ENCODE measurements around the gene RAX.
A peak's percentile ranks its signal among the peaks of the same experiment; 100 is the strongest.

RAX gene

DNA sequence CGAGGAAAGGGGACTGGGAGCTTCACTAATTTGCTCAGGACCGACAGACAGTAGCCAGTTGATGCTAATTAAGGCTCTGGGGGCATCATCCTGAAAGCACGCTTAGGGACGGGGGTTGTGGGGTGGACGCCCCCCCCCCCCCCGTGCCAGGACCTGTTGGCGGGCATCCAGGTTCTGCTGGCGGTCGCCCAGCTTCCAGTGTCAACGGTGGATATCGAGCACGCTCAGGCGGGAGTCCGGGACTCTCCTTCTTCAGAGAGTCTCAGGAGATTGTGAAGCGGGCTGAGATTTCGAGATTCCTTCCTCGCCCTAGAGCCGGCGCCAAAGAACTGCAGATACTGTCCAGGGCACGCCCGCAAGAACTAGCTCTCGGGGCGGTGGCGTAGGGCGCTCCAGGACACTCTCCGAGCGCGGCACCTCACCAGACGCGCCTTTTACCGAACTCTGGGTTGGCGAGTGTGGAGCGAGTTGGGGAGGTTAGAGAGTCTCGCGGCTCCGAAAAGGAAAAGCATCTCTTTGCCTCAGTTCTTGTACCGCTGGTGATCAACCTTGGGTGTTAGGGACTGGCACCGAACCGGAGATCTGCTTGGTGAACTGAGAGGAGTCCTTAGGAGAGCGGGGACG, 5.6 kb downstream of the RAX start:
- H3K9me3 ChIP-seq (ENCODE audit: insufficient read depth, low read depth, low read length): peaks cover 11% of the 10 kb centered on the region
- H3K18ac ChIP-seq (ENCODE audit: low read length): no peak overlapping the region
- H4K12ac ChIP-seq (ENCODE audit: low read depth, low read length): no peak overlapping the region
- no peak overlapping the region for H2BK12ac ChIP-seq (ENCODE audit: low read length)
- peak overlapping the region; percentile 58 for H2AFZ ChIP-seq (ENCODE audit: insufficient read depth, low read length, poor library complexity)
- no peaks in the 10 kb centered on the region for H3K79me2 ChIP-seq (ENCODE audit: control insufficient read depth, insufficient read depth, low read length, poor library complexity)
- H2BK120ac ChIP-seq (ENCODE audit: insufficient read depth, low read length, poor library complexity): no peak overlapping the region
- no peak overlapping the region for H3K27ac ChIP-seq (ENCODE audit: low read depth, low read length)
- no peak overlapping the region for H3K9ac ChIP-seq (ENCODE audit: low read length)
- H3K27me3 ChIP-seq (ENCODE audit: insufficient read depth, low read length): peaks cover 95% of the 10 kb centered on the region
- H4K91ac ChIP-seq (ENCODE audit: low read depth, low read length): no peak overlapping the region
- no peak overlapping the region for H2AK5ac ChIP-seq (ENCODE audit: low read length)
- H3K14ac ChIP-seq (ENCODE audit: low read length): no peak overlapping the region
- DNase-seq: no peak
- H3K79me1 ChIP-seq (ENCODE audit: low read length): no peaks in the 10 kb centered on the region
- no peak overlapping the region for H4K8ac ChIP-seq (ENCODE audit: low read depth, low read length)
- peaks cover 9 to 14% of the 10 kb centered on the region in 2 experiments for H3K4me1 ChIP-seq (ENCODE audit: control insufficient read depth in 1 of 2, insufficient read depth in 2 of 2, low read length in 2 of 2)
- no peak overlapping the region for H3K4ac ChIP-seq (ENCODE audit: low read depth, low read length)
- H3K36me3 ChIP-seq (ENCODE audit: control insufficient read depth in 1 of 2, insufficient read depth in 2 of 2, low read length in 2 of 2): no peaks in the 10 kb centered on the region
- H3K4me2 ChIP-seq (ENCODE audit: low read length): no peak overlapping the region
- no peak overlapping the region for H3K23ac ChIP-seq (ENCODE audit: low read length)
- no peak overlapping the region for H2BK5ac ChIP-seq (ENCODE audit: low read depth, low read length, poor library complexity)
- H3K4me3 ChIP-seq (ENCODE audit: low read depth, low read length): no peak overlapping the region
- no CpG with 5 or more reads among the region's 41 CpGs for WGBS (ENCODE audit: extremely low coverage, insufficient coverage, insufficient read length)

- H2BK5ac ChIP-seq (ENCODE audit: low read depth, low read length, poor library complexity): no peak overlapping the region
- H3K36me3 ChIP-seq (ENCODE audit: control insufficient read depth in 1 of 2, insufficient read depth in 2 of 2, low read length in 2 of 2): no peaks in the 10 kb centered on the region
- no peak overlapping the region for H3K4me2 ChIP-seq (ENCODE audit: low read length)
- H3K27me3 ChIP-seq (ENCODE audit: insufficient read depth, low read length): peaks cover 89% of the 10 kb centered on the region
- no peak overlapping the region for H4K12ac ChIP-seq (ENCODE audit: low read depth, low read length)
- no peak overlapping the region for H3K4me3 ChIP-seq (ENCODE audit: low read depth, low read length)
- no peak for DNase-seq
- H2BK12ac ChIP-seq (ENCODE audit: low read length): no peak overlapping the region
- no peak overlapping the region for H2BK120ac ChIP-seq (ENCODE audit: insufficient read depth, low read length, poor library complexity)
- no peak overlapping the region for H3K14ac ChIP-seq (ENCODE audit: low read length)
- no peaks in the 10 kb centered on the region for H3K79me1 ChIP-seq (ENCODE audit: low read length)
- no peak overlapping the region for H2AFZ ChIP-seq (ENCODE audit: insufficient read depth, low read length, poor library complexity)
- H3K27ac ChIP-seq (ENCODE audit: low read depth, low read length): no peak overlapping the region
- H3K79me2 ChIP-seq (ENCODE audit: control insufficient read depth, insufficient read depth, low read length, poor library complexity): no peaks in the 10 kb centered on the region
- H3K9ac ChIP-seq (ENCODE audit: low read length): no peak overlapping the region
- H4K91ac ChIP-seq (ENCODE audit: low read depth, low read length): no peak overlapping the region
- no CpG with 5 or more reads among the region's 10 CpGs for WGBS (ENCODE audit: extremely low coverage, insufficient coverage, insufficient read length)
- peaks cover 9% of the 10 kb centered on the region for H3K9me3 ChIP-seq (ENCODE audit: insufficient read depth, low read depth, low read length)
- no peak overlapping the region for H4K8ac ChIP-seq (ENCODE audit: low read depth, low read length)
- no peak overlapping the region for H3K18ac ChIP-seq (ENCODE audit: low read length)
- no peak overlapping the region for H3K4ac ChIP-seq (ENCODE audit: low read depth, low read length)
- H3K23ac ChIP-seq (ENCODE audit: low read length): no peak overlapping the region
- no peak overlapping the region for H2AK5ac ChIP-seq (ENCODE audit: low read length)
- peaks cover 9 to 14% of the 10 kb centered on the region in 2 experiments for H3K4me1 ChIP-seq (ENCODE audit: control insufficient read depth in 1 of 2, insufficient read depth in 2 of 2, low read length in 2 of 2)
Measured at GRCh38 chr18:59266886-59267502, 6.3 kb downstream of the RAX start.

GRCh38 chr18:59266459-59266858, 6.8 kb downstream of the RAX start:
- no peaks in the 10 kb centered on the region for H3K36me3 ChIP-seq (ENCODE audit: control insufficient read depth in 1 of 2, insufficient read depth in 2 of 2, low read length in 2 of 2)
- no CpG with 5 or more reads among the region's 1 CpG for whole genome bisulfite sequencing (ENCODE audit: extremely low coverage, insufficient coverage, insufficient read length)

DNA sequence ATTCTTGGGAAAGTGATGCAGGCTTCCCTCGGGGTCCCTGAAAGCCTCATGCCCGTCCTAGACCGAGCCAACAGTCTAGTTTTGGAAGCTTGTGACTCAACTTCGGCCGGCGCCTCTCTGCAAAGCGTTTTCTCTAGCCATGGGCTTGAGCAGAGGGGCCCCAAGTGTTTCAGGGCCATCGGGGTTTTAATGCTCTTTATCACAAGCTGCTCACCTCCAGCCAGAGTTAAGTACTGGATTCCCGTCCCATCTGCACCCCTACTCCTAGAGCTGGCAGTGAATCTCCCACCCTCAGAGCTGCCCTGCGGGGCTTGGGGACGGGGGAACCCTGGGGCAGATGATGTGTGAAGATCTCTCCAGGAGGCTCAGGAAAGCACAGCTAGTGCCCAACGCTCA, 7.3 kb downstream of the RAX start:
- H2AK5ac ChIP-seq (ENCODE audit: low read length): no peak overlapping the region
- H4K12ac ChIP-seq (ENCODE audit: low read depth, low read length): no peak overlapping the region
- no peak overlapping the region for H2BK5ac ChIP-seq (ENCODE audit: low read depth, low read length, poor library complexity)
- WGBS (ENCODE audit: extremely low coverage, insufficient coverage, insufficient read length): no CpG with 5 or more reads among the region's 12 CpGs
- DNase-seq: no peak
- no peak overlapping the region for H3K14ac ChIP-seq (ENCODE audit: low read length)
- no peaks in the 10 kb centered on the region for H3K79me2 ChIP-seq (ENCODE audit: control insufficient read depth, insufficient read depth, low read length, poor library complexity)
- H2BK120ac ChIP-seq (ENCODE audit: insufficient read depth, low read length, poor library complexity): no peak overlapping the region
- no peak overlapping the region for H3K23ac ChIP-seq (ENCODE audit: low read length)
- H3K27ac ChIP-seq (ENCODE audit: low read depth, low read length): no peak overlapping the region
- H3K36me3 ChIP-seq (ENCODE audit: control insufficient read depth in 1 of 2, insufficient read depth in 2 of 2, low read length in 2 of 2): no peaks in the 10 kb centered on the region
- H4K8ac ChIP-seq (ENCODE audit: low read depth, low read length): no peak overlapping the region
- H3K27me3 ChIP-seq (ENCODE audit: insufficient read depth, low read length): peaks cover 80% of the 10 kb centered on the region
- no peak overlapping the region for H3K9ac ChIP-seq (ENCODE audit: low read length)
- no peak overlapping the region for H4K91ac ChIP-seq (ENCODE audit: low read depth, low read length)
- H3K18ac ChIP-seq (ENCODE audit: low read length): no peak overlapping the region
- no peak overlapping the region for H2BK12ac ChIP-seq (ENCODE audit: low read length)
- H3K79me1 ChIP-seq (ENCODE audit: low read length): no peaks in the 10 kb centered on the region
- no peak overlapping the region for H2AFZ ChIP-seq (ENCODE audit: insufficient read depth, low read length, poor library complexity)
- no peak overlapping the region for H3K4me2 ChIP-seq (ENCODE audit: low read length)
- no peak overlapping the region for H3K4me3 ChIP-seq (ENCODE audit: low read depth, low read length)
- H3K4ac ChIP-seq (ENCODE audit: low read depth, low read length): no peak overlapping the region
- H3K9me3 ChIP-seq (ENCODE audit: insufficient read depth, low read depth, low read length): peaks cover 9% of the 10 kb centered on the region
- H3K4me1 ChIP-seq (ENCODE audit: control insufficient read depth in 1 of 2, insufficient read depth in 2 of 2, low read length in 2 of 2): peaks cover 9 to 14% of the 10 kb centered on the region in 2 experiments

More at GRCh38 chr18:59266459-59266858, 6.8 kb downstream of the RAX start:
- Histone ChIP-seq H3K18ac (ENCODE audit: low read length) (no peak overlapping the region), H2BK12ac (ENCODE audit: low read length) (no peak overlapping the region), H3K9ac (ENCODE audit: low read length) (no peak overlapping the region), H3K79me2 (ENCODE audit: control insufficient read depth, insufficient read depth, low read length, poor library complexity) (no peaks in the 10 kb centered on the region), H2BK120ac (ENCODE audit: insufficient read depth, low read length, poor library complexity) (no peak overlapping the region), H3K14ac (ENCODE audit: low read length) (no peak overlapping the region), H3K27me3 (ENCODE audit: insufficient read depth, low read length) (peaks cover 84% of the 10 kb centered on the region), H4K91ac (ENCODE audit: low read depth, low read length) (no peak overlapping the region), H3K4me2 (ENCODE audit: low read length) (no peak overlapping the region), H3K27ac (ENCODE audit: low read depth, low read length) (no peak overlapping the region), H3K23ac (ENCODE audit: low read length) (no peak overlapping the region), H3K4me3 (ENCODE audit: low read depth, low read length) (no peak overlapping the region), H2AFZ (ENCODE audit: insufficient read depth, low read length, poor library complexity) (no peak overlapping the region), H3K9me3 (ENCODE audit: insufficient read depth, low read depth, low read length) (peaks cover 9% of the 10 kb centered on the region), H3K4me1 (ENCODE audit: control insufficient read depth in 1 of 2, insufficient read depth in 2 of 2, low read length in 2 of 2) (peaks cover 9 to 14% of the 10 kb centered on the region in 2 experiments), H2AK5ac (ENCODE audit: low read length) (no peak overlapping the region), H4K12ac (ENCODE audit: low read depth, low read length) (no peak overlapping the region), H4K8ac (ENCODE audit: low read depth, low read length) (no peak overlapping the region), H2BK5ac (ENCODE audit: low read depth, low read length, poor library complexity) (no peak overlapping the region), H3K79me1 (ENCODE audit: low read length) (no peaks in the 10 kb centered on the region), H3K4ac (ENCODE audit: low read depth, low read length) (no peak overlapping the region)
- no peak for DNase-seq

Measured in trophoblast cell (in vitro differentiated cells and primary cell).